Measurements from ENCODE around the gene TRIM28.
"Not testable (repeated sequence)": the region's sequence is repeated elsewhere in the genome, so short reads cannot be mapped to it uniquely, and the experiment has no call there.

The TRIM28 gene

DNA sequence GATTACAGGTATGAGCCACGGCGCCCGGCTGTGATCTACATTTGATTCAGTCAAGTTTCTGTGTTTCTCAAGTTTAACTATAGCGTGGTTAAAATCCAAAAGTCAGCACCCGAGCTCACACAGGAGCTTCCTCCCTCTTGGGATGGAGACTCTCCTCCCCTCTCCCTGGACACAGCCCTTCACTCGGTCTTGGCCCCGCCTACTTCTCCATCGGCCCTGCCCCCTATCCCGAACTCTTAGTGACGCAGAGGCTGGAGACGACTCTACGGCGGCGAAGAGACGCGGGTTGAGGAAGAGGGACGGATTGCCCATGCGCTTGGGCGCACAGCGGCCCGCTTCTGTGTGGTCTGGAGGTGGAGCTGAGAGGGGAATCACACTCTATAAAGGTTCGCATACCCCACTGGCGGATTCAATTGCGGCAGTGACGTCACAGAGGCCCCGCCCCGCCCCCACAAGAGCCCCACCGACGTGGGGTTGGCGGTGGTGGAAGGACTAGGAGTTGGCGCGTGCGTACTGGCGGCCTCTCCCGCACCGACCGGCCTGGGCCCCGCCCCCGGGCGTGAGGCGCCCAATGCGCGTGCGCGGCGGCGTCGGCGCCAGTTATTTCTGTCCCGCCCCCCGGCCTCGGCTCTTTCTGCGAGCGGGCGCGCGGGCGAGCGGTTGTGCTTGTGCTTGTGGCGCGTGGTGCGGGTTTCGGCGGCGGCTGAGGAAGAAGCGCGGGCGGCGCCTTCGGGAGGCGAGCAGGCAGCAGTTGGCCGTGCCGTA is at the start of gene TRIM28:
TSS of gene TRIM28 (plus strand) at position 239 of the 765 bp plus-strand sequence. CDS start 694 bp downstream, outside the sequence.
- DNase-seq, result peak; percentile 100

DNA sequence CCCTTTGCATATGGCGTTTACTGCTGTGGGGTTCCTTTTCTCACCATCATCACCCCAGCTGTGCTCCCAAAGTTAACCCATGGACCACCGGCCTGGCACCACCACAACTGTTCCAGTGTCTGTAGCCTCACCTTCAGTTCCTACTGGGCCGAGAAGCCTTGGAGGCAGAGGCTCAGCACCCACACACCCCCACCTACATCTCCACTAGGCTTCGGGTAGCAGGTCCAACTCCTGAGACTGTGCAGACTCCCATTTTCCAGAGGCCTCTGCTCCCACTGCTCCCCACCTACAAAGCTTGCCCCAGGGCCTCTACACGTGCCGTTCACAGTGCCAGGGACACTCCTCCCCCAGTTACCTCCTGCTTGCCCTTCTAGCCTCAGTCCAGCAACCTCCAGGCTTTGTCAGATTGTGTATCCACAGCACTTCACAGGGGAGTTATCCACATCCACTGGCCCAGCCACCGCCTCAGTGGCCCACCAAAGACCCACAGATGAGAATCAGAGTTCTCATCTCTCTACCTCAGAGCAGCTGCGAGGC is 46.2 kb upstream of the TRIM28 start:
- no peak for DNase-seq

DNA sequence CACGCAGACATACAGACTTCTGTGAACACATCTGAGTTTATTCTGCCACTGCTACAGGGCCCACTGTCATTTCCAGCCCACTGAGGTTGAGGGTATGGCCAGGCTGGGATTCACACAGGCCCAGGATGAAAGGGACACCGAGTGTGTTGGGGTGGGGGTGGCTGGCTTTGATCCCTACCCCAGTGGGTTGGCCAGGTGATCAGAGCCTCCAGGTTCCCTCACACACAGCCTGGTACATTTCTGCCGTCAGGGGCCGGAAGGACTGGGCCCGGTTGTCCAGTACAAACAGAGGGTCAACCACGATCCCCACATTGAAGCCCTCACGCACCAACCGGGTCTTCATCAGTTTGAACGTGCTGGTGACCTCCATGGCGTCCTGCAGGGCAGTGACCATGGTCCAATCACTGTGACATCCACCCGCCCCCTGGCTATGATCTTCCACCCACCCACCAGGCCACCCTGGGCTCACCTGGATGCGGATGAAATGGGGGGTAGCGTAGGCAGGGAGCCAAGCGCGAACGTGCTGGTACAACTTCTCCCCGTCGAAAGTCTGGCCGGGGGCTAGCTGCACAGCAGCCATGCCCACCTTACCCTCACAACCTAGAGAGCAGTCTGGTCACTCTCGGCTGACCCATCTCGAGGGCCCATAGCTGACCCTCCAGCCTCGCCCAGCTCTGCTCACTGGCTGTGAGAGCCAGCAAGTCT is 45.4 kb upstream of the TRIM28 start:
- no peak for DNase-seq

DNA sequence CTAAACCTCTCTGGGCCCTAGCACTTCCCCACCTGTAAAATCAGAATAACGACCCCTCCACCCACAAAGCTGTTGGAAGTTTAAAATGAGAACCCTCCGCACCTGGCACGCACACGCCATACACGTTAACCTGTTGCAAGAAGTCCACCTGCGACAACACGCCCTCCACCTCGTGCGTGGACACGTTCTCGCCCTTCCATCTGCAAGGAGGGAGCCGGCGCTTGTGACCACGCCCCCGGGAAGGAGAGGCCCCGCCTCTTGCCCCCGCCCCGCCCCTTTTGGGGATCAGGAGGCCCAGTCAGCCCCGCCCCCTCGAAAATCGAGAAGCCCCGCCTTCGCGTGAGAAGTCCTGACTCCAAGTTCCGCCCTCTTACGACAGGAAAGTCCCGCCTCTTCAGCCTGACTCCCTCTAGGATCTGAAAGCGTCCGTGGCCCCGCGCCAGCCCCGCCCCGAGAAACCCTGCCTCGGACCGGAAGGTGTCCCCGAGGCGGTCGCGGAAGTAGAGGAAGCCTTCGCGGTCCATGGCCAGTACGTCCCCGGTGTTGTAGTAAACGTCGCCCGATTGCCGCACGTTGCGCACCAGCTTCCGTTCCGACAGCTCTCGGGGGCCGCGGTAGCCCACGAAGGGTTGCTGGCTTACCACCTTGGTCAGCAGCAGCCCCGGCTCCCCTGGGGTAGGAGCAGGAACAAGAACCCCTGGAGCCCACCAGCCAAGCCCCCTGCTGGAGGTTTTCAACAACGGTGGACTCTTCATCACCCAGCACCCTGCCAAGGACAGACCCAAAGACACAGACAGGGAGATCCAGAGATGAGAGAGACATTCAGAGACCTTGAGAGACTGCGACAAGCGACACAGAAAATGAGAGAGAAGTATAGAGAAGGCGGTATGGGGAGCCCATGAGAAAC is 44.6 kb upstream of the TRIM28 start:
- peak; percentile 94 for DNase-seq

DNA sequence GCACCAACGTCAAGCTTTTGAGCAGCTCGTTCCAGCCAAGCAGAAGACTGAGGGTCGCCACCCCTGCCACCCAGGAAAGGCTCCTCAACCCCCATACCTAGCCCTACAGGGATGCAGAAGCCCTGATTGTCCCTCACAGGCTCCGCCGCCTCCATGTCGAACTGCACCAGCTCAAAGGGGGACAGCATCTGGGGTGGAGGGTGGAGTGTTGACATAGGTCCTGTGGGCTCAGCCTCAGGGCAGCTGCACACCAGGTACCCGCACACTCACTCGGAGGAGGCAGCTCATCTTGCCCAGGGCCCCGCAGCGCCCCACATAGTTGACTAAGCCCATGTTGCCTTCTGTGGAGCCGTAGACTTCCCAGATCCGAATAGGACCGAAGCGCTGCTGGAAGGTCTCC is 43.6 kb upstream of the TRIM28 start:
- DNase-seq, result no peak

DNA sequence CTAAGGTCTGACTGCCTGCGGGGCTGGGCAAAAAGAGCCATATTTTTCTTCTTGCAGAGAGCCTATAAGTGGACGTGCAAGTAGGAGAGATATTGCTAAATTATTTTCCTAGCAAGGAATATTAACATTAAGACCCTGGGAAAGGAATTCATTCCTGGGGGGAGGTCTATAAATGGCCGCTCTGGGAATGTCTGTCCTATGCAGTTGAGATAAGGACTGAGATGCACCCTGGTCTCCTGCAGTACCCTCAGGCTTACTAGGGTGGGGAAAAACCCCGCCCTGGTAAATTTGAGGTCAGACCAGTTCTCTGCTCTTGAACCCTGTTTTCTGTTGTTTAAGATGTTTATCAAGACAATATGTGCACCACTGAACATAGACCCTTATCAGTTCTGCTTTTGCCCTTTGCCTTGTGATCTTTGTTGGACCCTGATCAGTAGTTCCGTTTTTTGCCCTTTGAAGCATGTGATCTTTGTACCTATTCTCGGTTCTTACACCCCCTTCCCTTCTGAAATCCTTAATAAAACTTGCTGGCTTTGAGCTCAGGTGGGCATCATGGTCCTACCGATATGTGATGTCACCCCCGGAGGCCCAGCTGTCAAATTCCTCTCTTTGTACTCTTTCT is 36.2 kb upstream of the TRIM28 start:
- DNase-seq, result not testable (repeated sequence)

DNA sequence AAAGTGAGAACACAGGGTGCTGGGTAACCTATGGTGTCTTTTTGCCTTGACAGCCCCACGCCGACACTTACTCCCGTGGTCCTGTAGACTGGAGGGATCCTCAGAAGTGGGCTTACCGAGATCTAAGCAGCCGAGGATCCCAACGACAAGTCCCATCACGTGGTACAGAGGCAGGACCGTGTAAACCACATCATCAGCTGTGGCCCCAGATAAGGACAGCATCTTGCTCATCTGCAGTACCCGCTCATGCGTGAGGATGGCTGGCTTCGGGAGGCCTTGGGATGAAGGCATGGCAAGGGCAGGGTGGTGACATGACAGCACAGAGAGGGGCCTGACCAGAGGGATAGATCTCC is 34.2 kb upstream of the TRIM28 start:
- no peak for DNase-seq

DNA sequence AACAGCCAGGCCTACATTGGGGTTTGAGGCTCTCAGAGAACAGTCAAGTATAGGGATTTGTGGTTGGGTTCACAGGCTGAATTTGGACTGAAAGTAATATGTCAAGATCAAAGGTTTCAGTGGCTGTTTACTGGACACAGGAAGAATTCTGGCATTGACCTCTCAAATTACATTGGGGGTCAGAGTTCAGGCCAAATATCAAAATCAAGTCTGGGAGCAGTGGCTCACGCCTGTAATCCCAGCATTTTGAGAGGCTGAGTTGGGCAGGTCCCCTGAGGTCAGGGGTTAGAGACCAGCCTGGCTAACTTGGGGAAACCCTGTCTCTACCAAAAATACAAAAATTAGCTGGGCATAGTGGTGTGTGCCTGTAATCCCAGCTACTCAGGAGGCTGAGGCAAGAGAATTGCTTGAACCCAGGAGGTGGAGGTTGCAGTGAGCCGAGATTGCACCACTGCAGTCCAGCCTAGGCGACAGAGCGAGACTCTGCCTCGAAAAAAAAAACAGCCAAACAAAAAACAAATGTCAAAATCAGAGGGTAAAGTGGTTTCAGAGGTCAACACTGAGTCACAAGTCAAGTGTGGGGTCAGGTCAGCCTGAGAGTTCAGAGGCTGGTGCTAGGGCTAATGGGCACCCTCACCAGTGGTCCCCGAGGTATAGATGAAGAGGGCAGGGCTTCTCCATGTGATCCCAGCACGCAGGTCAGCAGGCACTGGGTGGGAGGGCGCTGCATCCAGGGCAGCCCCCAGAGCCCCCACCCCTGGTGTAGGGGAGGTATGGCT is 33.6 kb upstream of the TRIM28 start:
- DNase-seq, result no peak

DNA sequence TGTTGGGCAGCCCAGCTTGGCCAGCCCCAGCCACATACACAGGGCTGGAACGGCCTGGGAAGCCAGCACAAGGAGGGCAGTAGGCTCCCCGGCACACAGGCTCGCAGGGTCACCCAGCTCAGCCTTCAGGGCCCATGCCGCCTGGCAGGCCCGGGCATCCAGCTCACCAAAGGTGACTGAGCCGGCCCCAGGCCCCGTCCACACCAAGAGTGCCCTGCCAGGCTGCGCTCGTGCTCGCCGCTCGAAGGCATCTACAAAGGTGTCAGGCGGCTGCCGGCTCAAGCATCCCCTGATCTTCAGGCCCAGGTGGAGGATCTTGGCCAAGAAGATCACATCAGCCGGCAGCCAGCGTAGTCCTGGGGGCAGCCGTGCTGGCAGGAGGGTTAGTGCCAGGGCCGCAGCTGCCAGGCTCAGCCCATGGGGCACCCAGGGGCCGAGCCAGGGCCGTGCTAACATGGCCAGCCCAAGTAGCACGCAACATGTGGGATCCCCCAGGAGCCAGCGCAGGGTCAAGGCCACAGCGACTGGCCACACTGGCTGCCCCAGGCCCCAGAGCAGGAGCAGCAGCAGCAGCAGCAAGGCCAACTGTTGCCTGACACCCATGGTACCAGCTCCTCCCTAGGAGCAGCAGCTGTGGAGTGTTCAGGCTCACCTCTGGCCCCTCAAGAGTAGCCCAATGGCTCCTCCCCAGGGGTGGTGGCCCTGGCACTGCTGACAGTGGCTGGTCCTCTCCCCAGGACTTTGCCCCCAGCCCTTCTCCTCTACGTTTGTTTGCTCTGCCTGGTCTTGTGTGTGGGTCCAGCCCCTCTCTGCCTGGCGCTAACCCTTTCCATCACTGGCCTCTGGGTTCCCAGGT is 32.3 kb upstream of the TRIM28 start, which contains the start of gene SLC27A5:
TSS of gene SLC27A5 (minus strand) at position 640 of the 856 bp plus-strand sequence. CDS start at position 603, 37 bp downstream.
- DNase-seq, result no peak

DNA sequence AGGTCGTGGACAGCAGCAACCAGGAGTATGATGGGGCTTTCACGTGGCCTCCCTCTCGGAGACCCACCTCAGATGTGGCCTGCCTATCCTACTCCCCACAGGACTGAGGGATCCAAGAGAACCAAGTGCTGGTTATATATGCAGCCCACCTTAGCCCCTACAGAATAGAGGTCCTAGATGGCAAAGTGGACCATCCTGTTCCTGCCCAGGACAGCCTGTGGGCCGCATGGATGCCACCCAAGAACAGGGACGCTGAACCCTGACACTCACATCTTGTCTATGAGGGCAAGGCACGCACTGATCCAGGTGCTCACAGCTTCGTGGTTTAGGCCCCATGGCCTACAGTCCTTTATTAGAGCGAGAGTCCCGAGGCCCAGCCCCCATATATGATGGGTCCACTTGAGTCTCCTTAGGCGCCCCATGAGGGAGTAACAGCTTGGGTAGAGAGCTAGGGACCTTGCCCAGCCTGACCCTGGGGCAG is 30.6 kb upstream of the TRIM28 start:
- DNase-seq, result no peak

DNA sequence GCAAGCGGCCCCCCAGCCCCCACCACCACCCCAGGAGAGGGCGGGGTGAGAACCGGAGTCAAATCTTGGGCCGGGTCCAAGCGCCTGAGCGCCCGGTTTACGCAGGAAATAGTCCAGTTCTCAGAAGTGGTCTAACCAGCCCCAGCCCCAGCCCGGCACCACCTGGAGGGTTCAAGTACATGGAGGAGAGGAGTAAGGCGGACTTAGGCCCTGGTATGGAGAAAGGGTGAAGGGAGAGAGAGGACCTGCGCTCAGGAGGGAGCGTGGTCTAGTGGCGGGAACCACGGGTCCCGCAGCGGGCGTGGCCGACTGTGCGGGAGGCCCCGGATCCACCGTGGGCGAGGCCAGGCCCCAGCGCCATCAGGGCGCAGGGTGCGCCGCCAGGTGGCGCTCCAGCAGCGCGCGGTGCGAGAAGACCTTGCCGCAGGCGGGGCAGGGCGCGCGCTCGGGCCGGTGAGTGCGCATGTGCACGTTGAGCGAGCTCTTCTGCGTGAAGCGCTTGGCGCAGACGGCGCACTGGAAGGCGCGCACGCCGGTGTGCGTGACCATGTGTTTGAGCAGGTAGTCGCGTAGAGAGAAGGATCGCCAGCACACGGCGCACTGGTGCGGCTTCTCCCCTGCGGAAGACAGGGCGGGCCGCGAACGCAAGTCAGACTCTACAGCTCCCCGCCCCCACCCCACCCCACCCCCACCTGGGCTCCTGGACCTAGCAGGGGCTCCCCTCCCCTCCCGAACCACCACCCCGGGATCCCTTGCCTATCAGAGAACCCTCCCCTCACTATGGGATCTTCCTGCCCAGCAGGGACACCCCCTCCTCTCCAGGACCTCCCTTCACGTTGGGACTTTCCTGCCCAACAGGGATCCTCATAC is 29.9 kb upstream of the TRIM28 start:
- peak; percentile 94 for DNase-seq

DNA sequence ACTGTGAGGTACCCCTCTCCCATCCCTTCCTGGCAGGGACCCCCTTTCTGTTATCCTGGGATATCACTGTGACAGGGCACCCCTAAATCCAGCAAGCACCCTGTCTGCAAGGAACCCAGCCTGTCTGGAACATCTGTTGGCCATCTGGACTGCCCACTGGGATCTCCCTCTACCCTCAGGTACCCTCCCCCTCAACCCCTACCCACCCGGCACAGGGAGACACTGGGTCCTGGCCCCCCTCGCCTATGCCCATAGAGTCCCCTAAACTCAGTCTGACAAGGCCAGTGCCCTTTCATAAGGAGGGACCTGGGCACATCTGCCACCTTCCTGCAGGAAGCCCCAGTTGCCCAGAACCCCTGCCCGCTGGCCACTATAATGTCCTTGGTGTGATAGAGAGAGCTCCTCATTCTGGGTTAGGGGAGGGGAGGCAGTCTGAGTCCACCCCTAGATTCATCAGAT is 29.3 kb upstream of the TRIM28 start:
- no peak for DNase-seq

DNA sequence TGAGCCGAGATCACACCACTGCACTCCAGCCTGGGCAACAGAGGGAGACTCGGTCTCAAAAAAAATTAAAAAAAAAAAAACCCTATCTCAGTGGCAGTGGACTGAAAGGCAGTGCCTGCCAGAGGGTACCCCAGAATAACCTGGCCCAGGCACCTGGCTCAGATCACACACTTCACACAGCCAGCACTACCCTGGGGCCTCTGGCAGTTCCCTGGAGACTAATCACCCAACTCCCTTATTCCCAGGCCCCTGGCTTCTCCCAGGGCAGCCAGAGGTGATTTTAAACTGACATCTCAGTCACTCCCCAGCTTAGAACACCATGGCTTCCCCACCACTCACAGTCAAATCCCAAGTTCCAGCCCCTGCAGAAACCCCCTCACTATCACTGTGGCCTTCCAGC is 28.6 kb upstream of the TRIM28 start:
- DNase-seq, result no peak

DNA sequence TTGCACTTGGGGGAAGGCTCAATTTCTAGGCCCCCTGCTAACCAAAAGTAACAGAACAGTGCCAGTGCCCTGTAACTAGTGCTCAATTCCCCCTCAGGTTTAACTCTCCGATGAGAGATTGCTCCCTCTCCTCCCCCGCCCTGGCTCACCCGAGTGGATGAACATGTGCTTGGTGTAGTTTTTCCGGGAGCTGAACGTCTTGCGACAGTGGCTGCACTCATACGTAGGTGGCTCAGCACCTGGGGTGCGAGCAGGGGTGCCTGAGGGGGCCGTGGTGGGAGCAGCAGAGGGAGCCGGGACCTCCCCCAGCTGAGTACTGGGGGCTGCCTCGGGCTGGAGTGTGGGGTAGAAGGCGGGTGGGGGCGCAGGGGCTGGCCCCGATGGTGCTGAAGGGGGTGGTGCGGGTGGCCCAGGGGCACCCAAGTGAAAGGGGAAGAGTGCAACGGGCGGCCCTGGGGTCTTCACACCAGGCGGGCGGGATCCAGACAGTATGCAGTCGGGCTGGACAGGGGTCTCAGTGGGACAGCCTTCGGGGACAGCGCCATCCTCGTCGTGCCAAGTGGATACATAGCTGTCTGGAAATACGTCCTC is 27.5 kb upstream of the TRIM28 start:
- DNase-seq, result no peak

DNA sequence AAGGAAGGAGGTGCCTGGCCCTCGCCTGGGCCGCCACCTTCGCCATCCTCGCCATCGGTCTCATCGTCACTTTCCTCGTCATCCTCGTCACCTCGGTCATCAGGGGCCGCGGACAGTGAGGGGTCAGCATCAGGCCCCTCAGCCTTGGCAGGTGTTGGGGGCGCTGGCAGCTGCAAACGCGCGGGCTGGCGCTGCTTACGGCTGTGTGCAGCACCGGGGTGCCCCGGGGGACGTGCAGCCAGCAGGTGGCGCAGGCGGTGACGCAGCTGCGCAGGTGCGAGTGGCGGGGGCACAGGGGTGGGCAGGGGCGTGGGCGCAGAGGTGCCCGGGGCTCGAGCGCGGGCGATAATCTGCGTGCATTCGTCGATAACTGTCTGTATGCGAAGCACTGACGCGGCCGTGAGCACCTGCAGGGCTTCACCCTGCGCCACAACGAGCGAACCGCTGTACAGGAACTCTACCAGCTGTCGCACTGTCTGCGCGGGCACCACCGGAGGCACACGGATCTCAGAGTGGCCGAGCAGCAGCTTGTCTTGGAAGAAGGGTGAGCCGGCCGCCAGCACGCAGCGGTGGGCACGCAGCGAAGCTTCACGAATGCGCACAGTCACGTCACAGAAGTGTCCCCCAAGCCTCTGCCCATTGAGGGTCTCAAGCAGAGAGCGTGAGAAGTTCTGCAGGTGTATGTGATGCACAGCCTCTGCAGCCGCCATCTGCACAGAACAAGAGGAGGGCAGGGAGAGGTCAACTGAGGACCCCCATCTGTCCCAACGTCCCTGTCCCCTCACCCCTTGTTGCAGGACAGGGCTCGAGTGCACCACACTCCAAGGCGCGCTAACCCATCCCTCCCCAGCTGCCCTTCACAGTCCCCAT is 26.7 kb upstream of the TRIM28 start:
- no peak for DNase-seq

DNA sequence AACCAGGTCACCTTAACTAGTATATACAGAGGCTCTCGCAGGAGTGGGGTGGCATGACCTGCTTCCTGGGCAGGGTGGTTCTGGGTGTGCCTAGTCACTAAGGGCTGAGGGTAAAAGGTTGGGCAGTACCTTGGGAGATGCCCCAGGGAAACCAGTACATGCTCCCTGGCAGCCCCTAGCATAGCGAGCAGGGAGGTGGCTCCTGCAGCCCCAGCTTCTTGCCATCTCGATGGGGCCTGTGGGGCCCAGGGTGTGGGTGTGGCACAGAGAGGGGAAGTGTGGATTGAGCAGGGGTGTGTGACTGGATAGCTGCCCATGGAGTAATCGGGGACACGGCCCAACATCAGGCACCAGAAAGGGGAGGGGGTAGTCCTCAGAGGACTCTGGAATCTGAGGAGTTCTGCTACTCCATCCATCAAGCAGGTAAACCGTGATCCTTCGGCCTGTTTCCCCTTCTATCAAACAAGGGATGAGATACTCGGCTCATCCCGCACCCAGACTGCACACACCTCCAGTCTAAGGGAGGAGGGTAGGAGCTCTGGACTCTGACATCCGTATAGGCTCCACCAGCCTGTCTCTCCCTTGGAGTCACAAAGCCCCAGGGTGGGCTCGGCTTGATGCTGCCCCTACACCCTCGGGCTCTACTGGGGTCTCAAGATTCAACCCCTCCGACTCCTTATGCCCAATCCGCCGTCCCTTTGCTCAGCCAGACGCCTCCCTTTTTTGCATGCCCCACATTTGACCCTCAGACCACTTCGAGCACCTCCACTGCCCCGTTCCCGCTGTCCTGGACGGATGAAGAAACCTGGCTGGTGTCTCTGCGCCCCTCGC is 25.4 kb upstream of the TRIM28 start:
- no peak for DNase-seq

DNA sequence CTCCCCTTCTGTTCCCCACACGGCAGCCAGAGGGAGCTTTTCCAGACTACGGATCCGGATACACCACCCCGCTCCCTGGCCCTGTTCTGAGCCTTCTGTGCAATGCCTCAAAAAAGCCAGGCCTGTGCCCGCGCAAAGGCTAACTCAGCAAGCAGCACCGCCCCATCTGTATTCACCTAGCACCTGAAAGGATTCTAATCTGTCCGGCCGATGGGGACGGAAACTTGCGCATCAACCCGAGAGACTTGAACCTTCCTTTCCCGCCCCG is 24.8 kb upstream of the TRIM28 start:
- DNase-seq, result peak; percentile 62
